SH-SY5Y (cell line): ENCODE results near the gene MIGA2.

ENCODE experiments used
- GATA2 ChIP-seq: IDR thresholded peaks from 2 replicates; pipeline ENCODE4 v1.6.1; 2011; ENCODE audit warnings: mild to moderate bottlenecking, low read depth, low read length
- GATA3 ChIP-seq: IDR thresholded peaks from 2 replicates; pipeline ENCODE4 v1.6.1; 2011; ENCODE audit warnings: low read depth, mild to moderate bottlenecking, low read length, moderate library complexity

DNA sequence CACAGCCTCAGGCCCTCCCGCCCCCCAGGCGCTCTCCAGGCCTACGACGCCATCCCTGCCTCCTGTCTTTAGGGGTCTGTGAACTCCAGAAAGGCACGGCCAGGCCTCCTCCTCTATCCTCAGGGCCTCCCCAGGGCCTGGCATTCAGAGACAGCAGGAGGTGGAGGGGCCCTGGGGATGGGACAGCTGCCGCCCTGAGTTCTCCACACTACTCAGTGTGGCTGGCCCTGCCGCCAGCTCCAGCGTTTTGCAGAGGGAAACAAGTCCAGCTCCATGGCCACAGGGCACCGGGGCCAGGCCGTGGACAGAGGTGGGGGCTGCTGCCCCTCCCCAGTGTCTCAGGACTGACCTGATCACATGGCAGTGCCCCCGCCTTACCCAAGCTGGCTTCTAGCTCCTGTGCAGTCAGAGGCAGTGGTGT, 24.7 kb upstream of the MIGA2 start:
- TF ChIP-seq GATA2 = no peak
- no peak for TF ChIP-seq GATA3
